ENCODE data around the gene CERS1.

The CERS1 gene

DNA sequence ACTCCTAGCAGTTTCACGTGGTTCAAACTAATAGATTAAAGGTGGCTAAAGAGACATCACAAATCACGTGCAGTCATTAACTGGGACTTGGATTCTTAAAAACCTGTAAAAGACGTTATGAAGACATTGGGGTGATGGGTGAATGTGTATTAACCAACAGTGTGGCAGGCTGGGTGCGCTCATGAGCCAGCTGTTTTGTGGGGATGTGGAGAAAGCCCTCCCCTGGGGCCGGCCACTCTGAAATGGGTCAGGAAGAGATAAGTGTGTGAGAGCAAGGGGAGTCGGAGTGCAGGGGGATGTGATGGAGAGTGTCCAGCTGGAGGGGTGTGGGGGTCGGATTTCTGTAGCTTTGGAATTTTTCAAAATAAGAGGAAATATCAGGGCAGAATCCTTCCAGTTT, 53.8 kb downstream of the CERS1 start:
- Histone ChIP-seq H3K27me3 (ENCODE audit: insufficient read depth, low read length) (no peaks in the 10 kb centered on the region), H3K36me3 (ENCODE audit: insufficient read depth, low read length) (peaks cover 37% of the 10 kb centered on the region), H3K79me2 (ENCODE audit: insufficient read depth, low read length) (peaks cover 81% of the 10 kb centered on the region), H3K9me3 (ENCODE audit: low read length) (no peaks in the 10 kb centered on the region), H4K20me1 (ENCODE audit: insufficient read depth, low read length) (no peaks in the 10 kb centered on the region), H3K4me3 (ENCODE audit: low read depth, low read length, poor library complexity, severe bottlenecking) (no peak overlapping the region), H3K9me2 (ENCODE audit: low read depth, low read length) (no peaks in the 10 kb centered on the region), H2AFZ (ENCODE audit: low read length) (no peak overlapping the region), H3K4me1 (ENCODE audit: insufficient read depth, low read length, severe bottlenecking) (peaks cover 88% of the 10 kb centered on the region), H3K9ac (ENCODE audit: low read length) (no peak overlapping the region), H3F3A (ENCODE audit: insufficient read depth, low read length) (no peaks in the 10 kb centered on the region), H3K27ac (ENCODE audit: low read depth, low read length, poor library complexity, severe bottlenecking) (no peak overlapping the region), H3K4me2 (ENCODE audit: low read length) (peak overlapping the region; percentile 14; the same call in 1 of the 2 replicates)
- no peak for TF ChIP-seq EZH2 (IDR thresholded peaks at IDR 0.05; ENCODE audit: borderline replicate concordance, low read length)
- TF ChIP-seq, protein P1, sequence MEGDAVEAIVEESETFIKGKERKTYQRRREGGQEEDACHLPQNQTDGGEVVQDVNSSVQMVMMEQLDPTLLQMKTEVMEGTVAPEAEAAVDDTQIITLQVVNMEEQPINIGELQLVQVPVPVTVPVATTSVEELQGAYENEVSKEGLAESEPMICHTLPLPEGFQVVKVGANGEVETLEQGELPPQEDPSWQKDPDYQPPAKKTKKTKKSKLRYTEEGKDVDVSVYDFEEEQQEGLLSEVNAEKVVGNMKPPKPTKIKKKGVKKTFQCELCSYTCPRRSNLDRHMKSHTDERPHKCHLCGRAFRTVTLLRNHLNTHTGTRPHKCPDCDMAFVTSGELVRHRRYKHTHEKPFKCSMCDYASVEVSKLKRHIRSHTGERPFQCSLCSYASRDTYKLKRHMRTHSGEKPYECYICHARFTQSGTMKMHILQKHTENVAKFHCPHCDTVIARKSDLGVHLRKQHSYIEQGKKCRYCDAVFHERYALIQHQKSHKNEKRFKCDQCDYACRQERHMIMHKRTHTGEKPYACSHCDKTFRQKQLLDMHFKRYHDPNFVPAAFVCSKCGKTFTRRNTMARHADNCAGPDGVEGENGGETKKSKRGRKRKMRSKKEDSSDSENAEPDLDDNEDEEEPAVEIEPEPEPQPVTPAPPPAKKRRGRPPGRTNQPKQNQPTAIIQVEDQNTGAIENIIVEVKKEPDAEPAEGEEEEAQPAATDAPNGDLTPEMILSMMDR (IDR thresholded peaks at IDR 0.05; ENCODE audit: low read length): no peak

DNA sequence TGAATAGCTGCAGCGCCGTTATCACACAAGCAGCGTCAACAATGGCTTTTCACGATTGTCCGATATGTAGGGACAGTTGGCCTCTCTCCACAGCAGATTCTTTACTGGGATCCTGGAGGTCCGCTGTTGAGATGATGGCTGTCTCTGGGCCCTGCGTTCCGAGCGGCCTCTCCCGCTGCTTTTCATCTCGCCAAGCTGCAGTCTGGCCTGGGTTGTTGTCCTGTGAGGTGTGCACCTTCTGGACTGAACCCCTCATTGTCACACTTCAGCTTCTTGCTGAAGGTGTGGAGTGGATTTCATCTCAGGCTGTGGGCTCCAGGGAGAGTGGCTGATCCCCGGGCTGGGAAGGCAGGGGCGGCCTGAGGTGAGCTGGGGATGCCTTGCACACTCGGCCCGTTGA, 54.6 kb downstream of the CERS1 start:
- peaks cover 89% of the 10 kb centered on the region for H3K79me2 ChIP-seq (ENCODE audit: insufficient read depth, low read length)
- no peaks in the 10 kb centered on the region for H3K9me3 ChIP-seq (ENCODE audit: low read length)
- H3K27ac ChIP-seq (ENCODE audit: low read depth, low read length, poor library complexity, severe bottlenecking): no peak overlapping the region
- no peak overlapping the region for H2AFZ ChIP-seq (ENCODE audit: low read length)
- H4K20me1 ChIP-seq (ENCODE audit: insufficient read depth, low read length): no peaks in the 10 kb centered on the region
- peaks cover 43% of the 10 kb centered on the region for H3K36me3 ChIP-seq (ENCODE audit: insufficient read depth, low read length)
- no peaks in the 10 kb centered on the region for H3K9me2 ChIP-seq (ENCODE audit: low read depth, low read length)
- peaks cover 88% of the 10 kb centered on the region for H3K4me1 ChIP-seq (ENCODE audit: insufficient read depth, low read length, severe bottlenecking)
- H3F3A ChIP-seq (ENCODE audit: insufficient read depth, low read length): no peaks in the 10 kb centered on the region
- TF ChIP-seq EZH2 (IDR thresholded peaks at IDR 0.05; ENCODE audit: borderline replicate concordance, low read length): no peak
- TF ChIP-seq, protein P1 (IDR thresholded peaks at IDR 0.05; ENCODE audit: low read length): no peak
- H3K27me3 ChIP-seq (ENCODE audit: insufficient read depth, low read length): no peaks in the 10 kb centered on the region
- no peak overlapping the region for H3K4me3 ChIP-seq (ENCODE audit: low read depth, low read length, poor library complexity, severe bottlenecking)
- H3K9ac ChIP-seq (ENCODE audit: low read length): no peak overlapping the region
- H3K4me2 ChIP-seq (ENCODE audit: low read length): peak overlapping the region; percentile 14; the same call in 1 of the 2 replicates

DNA sequence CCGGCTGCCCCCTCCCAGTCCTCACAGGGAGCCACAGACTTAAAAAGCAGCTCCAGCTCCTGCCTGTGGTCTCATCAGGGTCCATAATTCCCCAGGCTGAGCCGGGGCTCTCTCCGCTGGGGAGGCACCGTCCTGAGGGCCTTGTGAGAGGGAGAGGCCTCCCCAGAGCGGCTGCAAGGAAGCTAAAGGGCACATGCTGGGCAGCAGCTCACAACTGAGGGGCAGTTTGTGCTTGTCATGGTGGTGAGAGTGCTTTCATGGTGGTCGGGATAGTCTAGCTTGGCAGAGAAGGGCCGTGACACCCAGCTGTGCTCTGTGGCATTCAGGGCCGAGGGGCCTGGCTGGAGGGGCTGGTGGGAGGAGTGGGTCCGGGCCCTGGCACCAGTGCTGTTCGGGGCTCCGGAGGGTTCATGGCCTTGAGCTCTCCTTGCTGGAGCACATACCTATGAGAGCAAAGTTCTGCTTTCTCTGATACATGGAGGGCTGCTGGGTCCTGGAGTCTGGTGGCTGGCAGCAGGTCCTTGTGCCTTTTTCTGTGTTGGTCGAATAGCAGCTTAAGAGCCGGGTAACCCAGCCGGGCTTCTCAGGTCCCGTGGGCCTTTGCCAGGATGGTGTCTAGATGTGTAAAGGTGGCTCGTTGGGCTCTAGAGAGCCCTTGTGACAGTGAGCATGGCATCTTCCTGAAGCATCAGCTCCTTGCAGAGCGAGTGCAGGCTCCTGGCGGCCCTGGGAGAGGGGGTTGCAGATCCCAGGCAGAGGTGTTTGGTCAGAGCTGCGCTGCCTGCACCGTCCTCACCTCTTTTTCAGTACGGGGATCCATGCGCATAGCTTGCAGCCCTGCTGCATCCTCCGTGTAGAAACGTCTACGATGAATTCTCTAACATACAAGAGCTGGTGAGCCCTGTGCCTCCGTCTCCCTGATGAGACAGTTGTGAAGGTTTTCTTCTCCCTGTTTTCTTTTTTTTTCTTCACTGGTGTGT, 55.4 kb downstream of the CERS1 start:
- Histone ChIP-seq H3K4me2 (ENCODE audit: low read length) (peak overlapping the region; percentile 49), H3K4me1 (ENCODE audit: insufficient read depth, low read length, severe bottlenecking) (peaks cover 79% of the 10 kb centered on the region)

More for the DNA sequence above, 55.4 kb downstream of the CERS1 start:
- no peak for TF ChIP-seq EZH2 (IDR thresholded peaks at IDR 0.05; ENCODE audit: borderline replicate concordance, low read length)
- TF ChIP-seq, protein P1 (IDR thresholded peaks at IDR 0.05; ENCODE audit: low read length): no peak
- H3K9me3 ChIP-seq (ENCODE audit: low read length): no peaks in the 10 kb centered on the region
- peaks cover 43% of the 10 kb centered on the region for H3K36me3 ChIP-seq (ENCODE audit: insufficient read depth, low read length)
- peak overlapping the region; percentile 32 for H3K4me3 ChIP-seq (ENCODE audit: low read depth, low read length, poor library complexity, severe bottlenecking)
- H3K79me2 ChIP-seq (ENCODE audit: insufficient read depth, low read length): peaks cover 96% of the 10 kb centered on the region
- H4K20me1 ChIP-seq (ENCODE audit: insufficient read depth, low read length): no peaks in the 10 kb centered on the region
- H3K27ac ChIP-seq (ENCODE audit: low read depth, low read length, poor library complexity, severe bottlenecking): no peak overlapping the region
- H3F3A ChIP-seq (ENCODE audit: insufficient read depth, low read length): no peaks in the 10 kb centered on the region
- H2AFZ ChIP-seq (ENCODE audit: low read length): no peak overlapping the region
- H3K9me2 ChIP-seq (ENCODE audit: low read depth, low read length): no peaks in the 10 kb centered on the region
- H3K9ac ChIP-seq (ENCODE audit: low read length): peak overlapping the region; percentile 17; the same call in 1 of the 2 replicates
- H3K27me3 ChIP-seq (ENCODE audit: insufficient read depth, low read length): no peaks in the 10 kb centered on the region

Measured in OCI-LY1 (cell line).